ENCODE results near the gene CHKB. TPM values are rescaled to one million over a fixed set of nuclear protein-coding genes. Genes with fewer than 3 reads are reported as not detected.

Gene CHKB
- total and polyA plus RNA-seq, 2 of the 4 experiments (the other 2 are of a cell fraction): 8.1 to 36.9 TPM

- Histone ChIP-seq H3K14ac (replicated peaks; ENCODE audit: low read depth, low read length) (no peak overlapping the region), H2AFZ (replicated peaks; ENCODE audit: low read length, poor library complexity) (no peak overlapping the region), H3K79me1 (ENCODE audit: low read depth in 1 of 2, low read length in 2 of 2) (no peaks in the 10 kb centered on the region), H3K27me3 (ENCODE audit: control insufficient read depth, insufficient read depth, low read length) (peaks cover 67% of the 10 kb centered on the region), H3K23ac (ENCODE audit: low read depth, low read length) (no peak overlapping the region), H3K36me3 (ENCODE audit: control insufficient read depth, insufficient read depth, low read length) (no peaks in the 10 kb centered on the region), H4K20me1 (ENCODE audit: insufficient read depth, low read length) (no peaks in the 10 kb centered on the region; the same call in 1 of the 2 replicates), H3K27ac (ENCODE audit: insufficient read depth, low read length) (no peak overlapping the region), H2BK20ac (ENCODE audit: low read depth, low read length) (no peak overlapping the region), H3K56ac (ENCODE audit: extremely low read depth, insufficient read depth, low read length) (no peak overlapping the region), H2AK9ac (replicated peaks; ENCODE audit: low read depth, low read length, poor library complexity) (no peak overlapping the region), H2BK120ac (ENCODE audit: low read depth, low read length) (no peak overlapping the region), H4K8ac (ENCODE audit: low read depth in 2 of 2, low read length in 2 of 2) (no peak overlapping the region), H2BK5ac (ENCODE audit: low read depth, low read length, poor library complexity, severe bottlenecking) (no peak overlapping the region), H2BK15ac (ENCODE audit: low read depth, low read length) (no peak overlapping the region), H3K4me2 (ENCODE audit: low read depth, low read length) (no peak overlapping the region), H3K4me1 (ENCODE audit: control insufficient read depth, insufficient read depth, low read length) (no peaks in the 10 kb centered on the region), H3K18ac (ENCODE audit: low read depth, low read length) (no peak overlapping the region), H3K9ac (ENCODE audit: low read depth, low read length) (no peak overlapping the region), H3K9me3 (ENCODE audit: control insufficient read depth, insufficient read depth, low read length) (no peaks in the 10 kb centered on the region), H4K91ac (ENCODE audit: insufficient read depth, low read depth, low read length) (no peak overlapping the region), H2AK5ac (ENCODE audit: low read depth, low read length) (no peak overlapping the region), H4K5ac (ENCODE audit: low read depth, low read length) (no peak overlapping the region), H3K4ac (ENCODE audit: low read depth, low read length) (no peak overlapping the region), H3K9me1 (ENCODE audit: insufficient read depth, low read length) (no peaks in the 10 kb centered on the region), H3K4me3 (ENCODE audit: insufficient read depth, low read depth, low read length) (no peak overlapping the region)
- WGBS, 2 experiments (ENCODE audit: extremely low coverage in 2 of 2, insufficient read length in 1 of 2): 72% methylated on average over 9 of the region's 12 CpGs; no CpG with 5 or more reads in 1 of the 2 experiments
- dilution Hi-C loops (cut with HindIII; ENCODE audit: low sequenced_read_pairs, unreplicated experiment) (no loop called here), in situ Hi-C loops (cut with MboI; ENCODE audit: low sequenced_read_pairs) (no loop called here), intact Hi-C loops (cut with micrococcal nuclease) (no loop called here)
- DNase-seq: no peak
- ChIA-PET POLR2A (ENCODE audit: unreplicated experiment) (no interaction called here), CTCF (no interaction called here)
- BruUV-seq (replicated peaks): no TSS peak
- ATAC-seq (ENCODE audit: low read depth): no peak
- TF ChIP-seq CEBPB (IDR thresholded peaks at IDR 0.05; ENCODE audit: low read depth, low read length): no peak
- no peak for TF ChIP-seq SMC3 (IDR thresholded peaks at IDR 0.05; ENCODE audit: low read depth, low read length)
- TF ChIP-seq, protein P1, sequence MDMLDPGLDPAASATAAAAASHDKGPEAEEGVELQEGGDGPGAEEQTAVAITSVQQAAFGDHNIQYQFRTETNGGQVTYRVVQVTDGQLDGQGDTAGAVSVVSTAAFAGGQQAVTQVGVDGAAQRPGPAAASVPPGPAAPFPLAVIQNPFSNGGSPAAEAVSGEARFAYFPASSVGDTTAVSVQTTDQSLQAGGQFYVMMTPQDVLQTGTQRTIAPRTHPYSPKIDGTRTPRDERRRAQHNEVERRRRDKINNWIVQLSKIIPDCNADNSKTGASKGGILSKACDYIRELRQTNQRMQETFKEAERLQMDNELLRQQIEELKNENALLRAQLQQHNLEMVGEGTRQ (IDR thresholded peaks at IDR 0.05; ENCODE audit: low read depth, low read length): no peak
- TF ChIP-seq NFE2L2 (IDR thresholded peaks at IDR 0.05; ENCODE audit: low read depth, low read length): no peak
- TF ChIP-seq, protein P2, sequence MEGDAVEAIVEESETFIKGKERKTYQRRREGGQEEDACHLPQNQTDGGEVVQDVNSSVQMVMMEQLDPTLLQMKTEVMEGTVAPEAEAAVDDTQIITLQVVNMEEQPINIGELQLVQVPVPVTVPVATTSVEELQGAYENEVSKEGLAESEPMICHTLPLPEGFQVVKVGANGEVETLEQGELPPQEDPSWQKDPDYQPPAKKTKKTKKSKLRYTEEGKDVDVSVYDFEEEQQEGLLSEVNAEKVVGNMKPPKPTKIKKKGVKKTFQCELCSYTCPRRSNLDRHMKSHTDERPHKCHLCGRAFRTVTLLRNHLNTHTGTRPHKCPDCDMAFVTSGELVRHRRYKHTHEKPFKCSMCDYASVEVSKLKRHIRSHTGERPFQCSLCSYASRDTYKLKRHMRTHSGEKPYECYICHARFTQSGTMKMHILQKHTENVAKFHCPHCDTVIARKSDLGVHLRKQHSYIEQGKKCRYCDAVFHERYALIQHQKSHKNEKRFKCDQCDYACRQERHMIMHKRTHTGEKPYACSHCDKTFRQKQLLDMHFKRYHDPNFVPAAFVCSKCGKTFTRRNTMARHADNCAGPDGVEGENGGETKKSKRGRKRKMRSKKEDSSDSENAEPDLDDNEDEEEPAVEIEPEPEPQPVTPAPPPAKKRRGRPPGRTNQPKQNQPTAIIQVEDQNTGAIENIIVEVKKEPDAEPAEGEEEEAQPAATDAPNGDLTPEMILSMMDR (conservative IDR thresholded peaks at IDR 0.05; ENCODE audit: low read depth, low read length): no peak
- no peak for TF ChIP-seq BHLHE40 (IDR thresholded peaks at IDR 0.05; ENCODE audit: low read depth, low read length)
- TF ChIP-seq ELK1 (IDR thresholded peaks at IDR 0.05; ENCODE audit: borderline replicate concordance, low read depth, low read length): no peak
- TF ChIP-seq RFX5 (IDR thresholded peaks at IDR 0.05; ENCODE audit: low read depth, low read length): no peak
- TF ChIP-seq MXI1 (IDR thresholded peaks at IDR 0.05; ENCODE audit: borderline replicate concordance, low read depth, low read length): no peak
- TF ChIP-seq FOS (IDR thresholded peaks at IDR 0.05; ENCODE audit: low read depth, low read length): no peak
- no peak for TF ChIP-seq RAD21 (IDR thresholded peaks at IDR 0.05; ENCODE audit: low read length)
- no peak for TF ChIP-seq MAFK (IDR thresholded peaks at IDR 0.05; ENCODE audit: low read depth, low read length)
- no peak for TF ChIP-seq MAZ (IDR thresholded peaks at IDR 0.05; ENCODE audit: borderline replicate concordance, low read depth, low read length)
- TF ChIP-seq POLR2A (IDR thresholded peaks at IDR 0.05; ENCODE audit: low read depth, low read length): no peak
- no peak for TF ChIP-seq RCOR1 (IDR thresholded peaks at IDR 0.05; ENCODE audit: insufficient replicate concordance, low read length)
- no peak for TF ChIP-seq CHD1 (IDR thresholded peaks at IDR 0.05; ENCODE audit: low read depth, low read length)
Observed at GRCh38 chr22:50609599-50609998, 26.9 kb upstream of the CHKB start.
